H9 (cell line): ENCODE results near the gene CIB4. TPM values are rescaled to one million over a fixed set of nuclear protein-coding genes. Genes with fewer than 3 reads are reported as not detected.

Source experiments
- DNase-seq: peaks from one replicate; pipeline ENCODE4 v3.0.0-alpha.2; 2017
- H2AFZ ChIP-seq: one replicate; pipeline ENCODE4 v1.6.1; 2013; ENCODE audit warnings: mild to moderate bottlenecking, low read length, control low read depth, moderate library complexity
- H2AK5ac ChIP-seq: 2 replicates; pipeline ENCODE4 v1.6.1; 2013; ENCODE audit warnings: low read length, control low read depth, mixed read lengths; ENCODE audit not compliant: insufficient read length
- H2BK120ac ChIP-seq: one replicate; pipeline ENCODE4 v1.6.1; 2013; ENCODE audit warnings: low read depth, mild to moderate bottlenecking, low read length, control low read depth, inconsistent platforms; ENCODE audit not compliant: poor library complexity, severe bottlenecking
- H2BK12ac ChIP-seq: 2 replicates; pipeline ENCODE4 v1.6.1; 2013; ENCODE audit warnings: low read length, control low read depth, mixed read lengths, low read depth; ENCODE audit not compliant: insufficient read length
- H2BK15ac ChIP-seq: 2 replicates; pipeline ENCODE4 v1.6.1; 2013; ENCODE audit warnings: low read depth, low read length, control low read depth
- H2BK20ac ChIP-seq: one replicate; pipeline ENCODE4 v1.6.1; 2013; ENCODE audit warnings: low read depth, mild to moderate bottlenecking, low read length, control low read depth, inconsistent platforms; ENCODE audit not compliant: poor library complexity, severe bottlenecking
- H2BK5ac ChIP-seq: 2 replicates; pipeline ENCODE4 v1.6.1; 2013; ENCODE audit warnings: low read length, control low read depth, mixed read lengths; ENCODE audit not compliant: insufficient read length
- H3K14ac ChIP-seq: 2 replicates; pipeline ENCODE4 v1.6.1; 2013; ENCODE audit warnings: low read length, control low read depth; ENCODE audit not compliant: insufficient read depth
- H3K18ac ChIP-seq: 2 replicates; pipeline ENCODE4 v1.6.1; 2013; ENCODE audit warnings: low read depth, mild to moderate bottlenecking, mixed read lengths, low read length, control low read depth; ENCODE audit not compliant: insufficient read length
- H3K23ac ChIP-seq: 2 replicates; pipeline ENCODE4 v1.6.1; 2013; ENCODE audit warnings: low read length, control low read depth, mixed read lengths, low read depth; ENCODE audit not compliant: insufficient read length
- H3K23me2 ChIP-seq: 2 replicates; pipeline ENCODE4 v1.6.1; 2013; ENCODE audit warnings: low read depth, mild to moderate bottlenecking, mixed read lengths, low read length, control low read depth; ENCODE audit not compliant: insufficient read length, poor library complexity, severe bottlenecking
- H3K27ac ChIP-seq: 2 replicates; pipeline ENCODE4 v1.5.1; 2013; ENCODE audit warnings: low read length, control low read depth, mixed read lengths, low read depth; ENCODE audit not compliant: insufficient read length
- H3K27me3 ChIP-seq: 2 replicates; pipeline ENCODE4 v1.6.1; 2013; ENCODE audit warnings: low read length, control low read depth, inconsistent platforms; ENCODE audit not compliant: insufficient read depth
- H3K4ac ChIP-seq: 2 replicates; pipeline ENCODE4 v1.6.1; 2013; ENCODE audit warnings: low read depth, mild to moderate bottlenecking, control low read depth, inconsistent platforms, low read length, moderate library complexity
- H3K4me1 ChIP-seq: 2 replicates; pipeline ENCODE4 v1.6.1; 2013; ENCODE audit warnings: low read length, control low read depth, inconsistent platforms; ENCODE audit not compliant: insufficient read depth
- H3K4me2 ChIP-seq: 2 replicates; pipeline ENCODE4 v1.6.1; 2013; ENCODE audit warnings: low read length, control low read depth, mixed read lengths; ENCODE audit not compliant: insufficient read length, insufficient read depth
- H3K56ac ChIP-seq: 2 replicates; pipeline ENCODE4 v1.6.1; 2013; ENCODE audit warnings: low read depth, mild to moderate bottlenecking, mixed read lengths, low read length, control low read depth; ENCODE audit not compliant: insufficient read length
- H3K79me1 ChIP-seq: 2 replicates; pipeline ENCODE4 v1.6.1; 2013; ENCODE audit warnings: low read depth, mild to moderate bottlenecking, moderate library complexity, low read length, control low read depth, inconsistent platforms; ENCODE audit not compliant: insufficient read depth, poor library complexity, severe bottlenecking
- H3K79me2 ChIP-seq: 2 replicates; pipeline ENCODE4 v1.6.1; 2013; ENCODE audit warnings: low read length, control low read depth, inconsistent platforms; ENCODE audit not compliant: insufficient read depth
- H3K9ac ChIP-seq: 2 replicates; pipeline ENCODE4 v1.6.1; 2013; ENCODE audit warnings: low read length, control low read depth, mixed read lengths; ENCODE audit not compliant: insufficient read length; ENCODE audit errors: extremely low read depth
- H3K9me3 ChIP-seq: one replicate; pipeline ENCODE4 v1.6.1; 2013; ENCODE audit warnings: low read depth, low read length, inconsistent platforms; ENCODE audit not compliant: control insufficient read depth
- H3T11ph ChIP-seq: one replicate; pipeline ENCODE4 v1.6.1; 2013; ENCODE audit warnings: mild to moderate bottlenecking, low read length, control low read depth, inconsistent platforms
- H4K20me1 ChIP-seq: one replicate; pipeline ENCODE4 v1.6.1; 2013; ENCODE audit not compliant: control insufficient read depth, insufficient read length, insufficient read depth
- H4K5ac ChIP-seq: 2 replicates; pipeline ENCODE4 v1.6.1; 2013; ENCODE audit warnings: low read depth, mild to moderate bottlenecking, mixed read lengths, low read length, control low read depth; ENCODE audit not compliant: insufficient read length
- H4K8ac ChIP-seq: replicated peaks from 2 replicates; pipeline ENCODE4 v1.6.1; 2013; ENCODE audit warnings: low read length, control low read depth, mixed read lengths, low read depth; ENCODE audit not compliant: insufficient read length
- H4K91ac ChIP-seq: 2 replicates; pipeline ENCODE4 v1.6.1; 2013; ENCODE audit warnings: low read depth, mild to moderate bottlenecking, moderate library complexity, mixed read lengths, low read length, control low read depth; ENCODE audit not compliant: insufficient read length
- H3K27ac Mint-ChIP-seq, 3 experiments: 2 replicates in 2 of 3; 3 replicates in 1 of 3; pipeline ENCODE4 v1.8.0; 2020 to 2021; ENCODE audit warnings: mixed read lengths in 3 of 3, mild to moderate bottlenecking in 1 of 3, moderate library complexity in 1 of 3
- H3K27me3 Mint-ChIP-seq: 2 replicates; pipeline ENCODE4 v1.8.0; 2021; ENCODE audit warnings: low read depth, mild to moderate bottlenecking, moderate library complexity, mixed read lengths
- H3K36me3 Mint-ChIP-seq, 3 experiments: 2 replicates in 2 of 3; 3 replicates in 1 of 3; pipeline ENCODE4 v1.8.0; 2020 to 2021; ENCODE audit warnings: low read depth in 3 of 3, mixed read lengths in 3 of 3; ENCODE audit not compliant: insufficient read depth in 1 of 3
- H3K4me1 Mint-ChIP-seq, 2 experiments: 2 replicates each; pipeline ENCODE4 v1.8.0; 2020; ENCODE audit warnings: mixed read lengths in 2 of 2
- H3K4me3 Mint-ChIP-seq, 2 experiments: 2 replicates in 1 of 2; 3 replicates in 1 of 2; pipeline ENCODE4 v1.8.0; 2020 to 2021; ENCODE audit warnings: mild to moderate bottlenecking in 2 of 2, mixed read lengths in 2 of 2, moderate library complexity in 1 of 2
- H3K9me3 Mint-ChIP-seq, 2 experiments: 2 replicates in 1 of 2; 3 replicates in 1 of 2; pipeline ENCODE4 v1.8.0; 2020; ENCODE audit warnings: mild to moderate bottlenecking in 2 of 2, mixed read lengths in 2 of 2, moderate library complexity in 1 of 2
- WGBS: extraction: QIAGEN DNeasy Blood & Tissue Kit; methylation state at CpG from one replicate; pipeline ENCODE4 v1.1.7; 2013; ENCODE audit warnings: missing lambda C conversion rate, low lambda C conversion rate, mixed read lengths; ENCODE audit not compliant: insufficient read length; ENCODE audit errors: extremely low coverage; 5-methylcytosine and 5-hydroxymethylcytosine counted together
- total RNA-seq: library from RNA; stranded (reverse); gene quantifications from 2 replicates; pipeline ENCODE4 v1.2.1, GENCODE V29; 2021
- TF ChIP-seq, protein P1 (sequence below): fragments of 200-600 bp; sonication (generic); conservative IDR thresholded peaks from 3 replicates; pipeline ENCODE4 v1.8.0; 2021; ENCODE audit warnings: antibody characterized with exemption, mild to moderate bottlenecking

The CIB4 gene
- total RNA-seq, 1 experiment from 2014 or later: not detected

DNA sequence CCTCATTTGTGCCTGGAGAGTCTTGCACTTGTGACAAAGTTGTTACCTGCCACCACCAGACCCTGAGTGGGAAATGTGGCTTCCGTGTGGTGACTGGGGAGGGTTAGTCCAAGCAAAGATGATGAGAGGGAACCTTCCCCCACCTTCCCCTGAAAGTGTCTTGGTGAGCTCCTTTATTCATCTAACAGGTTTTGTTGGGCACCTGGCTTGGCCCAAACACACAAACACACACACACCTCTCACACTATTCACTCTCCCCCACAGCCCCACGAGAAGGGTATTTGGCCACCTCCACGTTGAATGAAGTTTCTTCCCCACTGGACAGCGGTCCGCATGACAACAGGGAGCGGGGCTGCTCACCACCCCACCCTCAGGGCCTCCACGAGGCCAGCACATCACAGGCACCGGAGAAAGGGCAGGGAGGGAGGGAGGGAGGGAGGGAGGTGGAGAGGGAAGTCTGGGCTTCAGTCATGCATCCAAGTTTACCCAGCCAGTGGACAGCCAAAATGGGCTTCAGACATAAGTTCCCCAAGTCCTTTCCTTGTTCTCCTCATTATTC, 1.4 kb downstream of the CIB4 start:
- Histone ChIP-seq H3K4me1 (no peaks in the 10 kb centered on the region), H2BK12ac (no peak overlapping the region), H4K20me1 (no peaks in the 10 kb centered on the region), H3K9me3 (no peaks in the 10 kb centered on the region), H2BK20ac (no peak overlapping the region), H2AFZ (no peak overlapping the region), H3K14ac (no peak overlapping the region), H3K56ac (no peak overlapping the region), H2AK5ac (no peak overlapping the region), H4K5ac (no peak overlapping the region), H2BK120ac (no peak overlapping the region), H2BK5ac (no peak overlapping the region), H3K23me2 (no peaks in the 10 kb centered on the region), H3K4me2 (no peak overlapping the region), H2BK15ac (no peak overlapping the region), H3K79me2 (no peaks in the 10 kb centered on the region), H3K27ac (no peak overlapping the region), H3T11ph (no peak overlapping the region), H4K91ac (no peak overlapping the region), H3K23ac (no peak overlapping the region), H3K27me3 (no peaks in the 10 kb centered on the region), H3K4ac (no peak overlapping the region), H3K79me1 (no peaks in the 10 kb centered on the region), H3K9ac (no peak overlapping the region), H4K8ac (no peak overlapping the region), H3K18ac (no peak overlapping the region)
- H3K36me3 Mint-ChIP-seq: no peaks in the 10 kb centered on the region
- no CpG with 5 or more reads among the region's 8 CpGs for WGBS
- DNase-seq: peak; percentile 27
- no peak overlapping the region for H3K4me3 Mint-ChIP-seq
- peaks cover 18 to 20% of the 10 kb centered on the region in 2 experiments for H3K4me1 Mint-ChIP-seq
- H3K9me3 Mint-ChIP-seq: no peaks in the 10 kb centered on the region
- peaks cover 18% of the 10 kb centered on the region for H3K27me3 Mint-ChIP-seq
- no peak overlapping the region for H3K27ac Mint-ChIP-seq
- TF ChIP-seq, protein P1, sequence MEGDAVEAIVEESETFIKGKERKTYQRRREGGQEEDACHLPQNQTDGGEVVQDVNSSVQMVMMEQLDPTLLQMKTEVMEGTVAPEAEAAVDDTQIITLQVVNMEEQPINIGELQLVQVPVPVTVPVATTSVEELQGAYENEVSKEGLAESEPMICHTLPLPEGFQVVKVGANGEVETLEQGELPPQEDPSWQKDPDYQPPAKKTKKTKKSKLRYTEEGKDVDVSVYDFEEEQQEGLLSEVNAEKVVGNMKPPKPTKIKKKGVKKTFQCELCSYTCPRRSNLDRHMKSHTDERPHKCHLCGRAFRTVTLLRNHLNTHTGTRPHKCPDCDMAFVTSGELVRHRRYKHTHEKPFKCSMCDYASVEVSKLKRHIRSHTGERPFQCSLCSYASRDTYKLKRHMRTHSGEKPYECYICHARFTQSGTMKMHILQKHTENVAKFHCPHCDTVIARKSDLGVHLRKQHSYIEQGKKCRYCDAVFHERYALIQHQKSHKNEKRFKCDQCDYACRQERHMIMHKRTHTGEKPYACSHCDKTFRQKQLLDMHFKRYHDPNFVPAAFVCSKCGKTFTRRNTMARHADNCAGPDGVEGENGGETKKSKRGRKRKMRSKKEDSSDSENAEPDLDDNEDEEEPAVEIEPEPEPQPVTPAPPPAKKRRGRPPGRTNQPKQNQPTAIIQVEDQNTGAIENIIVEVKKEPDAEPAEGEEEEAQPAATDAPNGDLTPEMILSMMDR: no peak
